Measurements from ENCODE around the gene PITPNC1.

The PITPNC1 gene

GRCh38 chr17:67435786-67436185 lies 58.7 kb downstream of the PITPNC1 start:
- no peak for DNase-seq

- no peak for DNase-seq
These were observed 59.2 kb downstream of the PITPNC1 start for GRCh38 chr17:67436233-67436632.

DNA sequence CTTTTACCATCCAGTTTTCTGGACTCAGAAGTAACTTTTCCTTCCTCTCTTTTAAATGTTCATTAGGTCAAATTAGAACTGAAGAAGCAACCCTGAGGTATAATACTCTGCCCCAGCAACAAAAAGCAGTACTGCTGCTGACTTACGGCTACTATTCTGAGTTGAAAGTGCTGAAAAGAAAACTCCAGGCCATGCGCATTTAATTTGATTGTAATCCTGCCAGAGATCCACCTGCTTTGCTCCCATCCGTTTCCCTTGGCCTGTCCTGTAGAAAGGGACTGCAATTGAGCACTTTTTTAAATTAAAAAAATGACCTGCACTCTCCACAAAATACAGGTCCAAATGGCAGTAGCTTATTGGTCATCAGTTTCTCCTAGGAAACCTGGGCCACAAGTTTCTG lies 61.6 kb downstream of the PITPNC1 start:
- DNase-seq, result no peak

DNA sequence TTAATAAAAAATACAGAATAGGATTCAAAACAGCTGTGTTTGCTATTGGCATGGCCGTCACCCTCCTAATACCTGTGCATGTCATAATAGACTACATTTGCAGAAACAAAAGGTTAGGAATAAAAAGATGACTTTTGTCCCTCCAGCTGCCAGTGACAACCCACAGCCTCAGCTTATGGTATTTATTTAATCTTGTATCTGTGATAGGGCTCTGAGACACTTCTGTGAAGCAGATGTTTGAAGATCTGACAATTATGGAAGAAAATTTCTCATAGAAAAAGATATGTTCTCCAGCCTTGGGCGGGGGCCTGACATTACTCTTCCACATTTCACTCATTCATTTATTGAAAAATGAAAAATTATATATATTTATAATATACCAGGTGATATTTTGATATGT lies 62.2 kb downstream of the PITPNC1 start:
- DNase-seq, result no peak

DNA sequence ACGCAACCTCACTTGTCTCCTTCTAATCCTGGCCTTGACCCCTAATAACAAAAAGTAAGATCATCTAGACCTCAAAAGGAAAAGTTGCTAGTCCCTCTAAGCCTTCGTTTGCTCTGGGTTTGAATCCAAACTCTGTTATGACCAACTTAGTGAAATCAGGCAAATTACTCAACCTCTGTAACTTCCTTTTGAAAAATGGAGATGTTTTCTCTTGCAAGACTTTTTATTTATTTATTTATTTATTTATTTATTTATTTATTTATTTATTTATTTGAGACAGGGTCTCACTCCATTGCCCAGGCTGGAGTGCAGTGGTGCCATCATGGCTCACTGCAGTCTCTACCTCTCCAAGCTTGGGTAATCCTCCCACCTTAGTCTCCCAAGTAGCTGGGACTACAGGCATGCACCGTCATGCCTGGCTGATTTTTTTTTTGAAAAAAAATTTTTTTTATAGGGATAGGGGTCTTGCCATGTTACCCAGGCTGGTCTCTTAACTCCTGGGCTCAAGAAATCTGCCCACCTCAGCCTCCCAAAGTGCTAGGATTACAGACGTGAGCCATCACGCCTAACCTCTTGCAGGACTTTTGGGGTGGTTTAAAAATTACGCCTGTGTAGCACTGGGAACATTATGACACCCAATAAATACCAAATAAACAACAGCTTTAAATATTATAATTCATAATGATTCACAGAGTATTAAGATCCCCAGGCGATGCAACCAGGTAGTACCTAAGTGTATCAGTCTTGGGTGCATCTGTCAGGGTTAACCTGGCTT lies 63.4 kb downstream of the PITPNC1 start:
- DNase-seq, result no peak

GRCh38 chr17:67441052-67441895 lies 64.2 kb downstream of the PITPNC1 start:
- no peak for DNase-seq

GRCh38 chr17:67441896-67442219 lies 64.8 kb downstream of the PITPNC1 start:
- no peak for DNase-seq

DNA sequence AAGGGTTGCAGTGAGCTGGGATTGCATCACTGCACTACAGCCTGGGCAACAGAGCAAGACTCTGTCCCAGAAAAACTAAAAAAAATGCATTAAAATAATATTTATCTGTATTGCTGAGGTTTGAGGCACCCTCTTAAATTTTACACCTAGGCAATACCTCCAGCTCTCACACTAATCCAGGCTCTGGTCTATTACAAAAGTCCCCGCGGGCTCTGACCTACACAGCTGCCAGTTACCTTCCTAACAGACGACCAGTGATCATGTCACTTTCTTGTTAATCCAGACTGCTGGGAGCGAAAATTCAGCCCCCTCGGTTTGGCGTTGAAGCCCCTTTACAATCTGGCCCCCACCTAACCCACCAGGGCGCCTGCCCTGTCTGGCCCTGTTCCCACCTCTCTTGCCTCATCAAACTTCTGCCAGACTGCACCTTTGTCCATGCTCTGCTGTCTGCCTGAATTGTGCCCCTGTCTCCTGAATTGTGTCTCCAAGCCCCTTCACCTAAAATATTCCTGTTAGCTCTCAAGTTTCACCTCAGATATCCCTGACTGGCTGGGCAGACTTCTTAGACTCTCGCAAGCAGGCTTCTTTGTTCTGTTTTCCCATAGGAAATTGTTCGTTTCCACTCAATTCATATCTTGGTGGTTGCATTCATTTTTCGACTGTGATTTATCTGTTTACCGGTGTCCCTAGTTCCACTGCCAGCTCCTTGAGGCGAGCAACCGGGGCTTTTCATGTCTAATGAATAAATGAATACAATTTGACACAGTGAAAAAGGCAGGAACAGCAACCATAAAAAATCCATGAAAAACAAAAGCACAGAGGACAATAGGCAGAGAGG lies 65.9 kb downstream of the PITPNC1 start:
- DNase-seq, result no peak

GRCh38 chr17:67443931-67444595 lies 67.0 kb downstream of the PITPNC1 start:
- DNase-seq, result no peak

DNA sequence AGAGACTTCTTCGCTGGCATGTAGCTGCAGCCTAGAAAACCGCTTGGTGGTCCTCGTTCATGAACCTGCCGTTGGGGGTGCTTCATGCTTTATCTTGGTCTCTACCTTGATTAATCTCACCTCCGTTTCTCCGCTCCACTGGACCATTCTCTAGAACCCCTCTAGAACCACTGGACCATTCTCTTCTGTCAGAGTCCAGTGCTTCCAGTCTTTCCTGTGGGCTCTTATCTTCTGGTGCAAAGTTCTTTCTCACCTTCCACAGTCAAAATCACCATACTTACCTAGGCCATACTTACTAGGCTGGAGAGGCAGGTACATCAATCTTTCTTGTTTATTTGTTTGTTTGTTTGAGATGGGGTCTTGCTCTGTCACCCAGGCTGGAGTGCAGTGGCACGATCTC lies 71.4 kb downstream of the PITPNC1 start:
- DNase-seq, result no peak

- no peak for DNase-seq
These were observed 72.0 kb downstream of the PITPNC1 start for GRCh38 chr17:67449065-67449464.

DNA sequence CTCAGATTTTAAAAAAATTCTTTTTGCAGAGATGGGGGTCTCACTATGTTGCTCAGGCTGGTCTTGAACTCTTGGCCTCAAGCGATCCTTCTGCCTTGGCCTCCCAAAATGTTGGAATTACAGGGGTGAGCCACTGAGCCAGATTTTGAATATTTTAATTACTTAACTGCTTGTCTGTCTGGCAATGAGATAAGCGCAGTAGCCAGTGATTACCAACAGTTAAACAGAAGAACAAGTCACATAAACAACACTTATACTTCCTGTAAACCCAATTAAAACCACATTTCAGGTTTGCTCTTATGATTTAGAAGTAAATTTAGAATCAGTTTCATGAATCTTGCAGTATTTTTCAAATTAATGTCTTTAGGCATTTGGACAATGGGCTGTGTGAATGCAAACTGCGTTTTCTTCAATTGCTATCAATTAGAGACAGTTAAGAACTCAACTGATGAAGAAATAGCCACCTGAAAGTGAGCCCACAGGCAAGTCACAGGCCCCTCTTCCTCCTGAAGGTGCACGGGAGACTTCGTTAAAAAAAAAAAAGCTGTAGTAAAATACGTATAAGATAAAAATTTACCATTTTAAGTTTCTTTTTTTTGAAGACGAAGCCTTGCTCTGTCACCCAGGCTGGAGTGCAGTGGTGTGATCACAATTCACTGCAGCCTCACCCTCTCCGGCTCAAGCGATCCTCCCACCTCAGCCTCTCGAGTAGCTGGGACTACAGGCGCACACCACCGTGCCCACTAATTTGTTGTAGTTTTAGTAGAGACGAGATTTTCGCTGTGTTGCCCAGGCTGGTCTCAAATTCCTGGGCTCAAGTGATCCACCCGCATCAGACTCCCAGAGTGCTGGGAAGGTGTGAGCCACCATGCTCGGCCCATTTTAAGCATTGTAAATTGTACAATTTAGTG lies 73.0 kb downstream of the PITPNC1 start:
- DNase-seq, result no peak

DNA sequence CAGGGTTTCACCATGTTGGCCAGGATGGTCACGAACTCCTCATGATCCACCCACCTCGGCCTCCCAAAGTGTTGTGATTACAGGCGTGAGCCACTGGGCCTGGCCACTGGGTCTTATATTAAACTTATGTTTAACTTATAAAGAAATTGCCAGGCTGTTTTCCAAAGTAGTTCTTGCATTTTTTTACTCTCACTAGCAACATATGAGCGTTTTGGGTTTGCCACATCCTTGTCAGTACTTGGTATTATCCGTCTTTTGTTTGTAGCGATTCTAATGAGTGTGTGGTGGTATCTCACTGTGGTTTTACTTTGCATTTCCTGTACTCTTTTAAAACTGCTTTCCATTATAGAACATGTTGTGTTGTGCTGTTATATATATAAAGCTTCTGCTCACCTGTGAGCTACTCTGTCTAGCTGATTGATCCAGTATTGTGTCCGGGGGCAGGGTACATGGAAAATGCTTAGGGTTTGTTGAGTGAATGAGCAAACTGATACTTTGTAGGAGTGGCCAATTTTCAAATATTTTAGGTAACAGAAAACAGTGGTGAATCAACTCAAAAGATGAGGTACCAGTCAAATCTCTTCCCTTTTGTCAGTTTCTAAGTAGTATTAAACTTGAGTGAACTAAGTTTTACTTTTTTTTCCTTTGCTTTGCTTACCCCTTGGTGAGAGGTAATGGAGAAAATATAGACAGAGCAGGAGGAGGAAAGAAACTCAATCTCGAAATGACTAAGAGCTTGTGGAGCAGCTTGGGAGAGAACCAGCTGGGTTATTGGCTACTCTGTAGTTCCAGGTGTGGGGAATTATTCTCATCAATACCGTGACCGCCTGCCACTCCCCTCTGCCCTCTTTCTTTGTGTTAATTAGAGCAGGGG lies 75.8 kb downstream of the PITPNC1 start:
- no peak for DNase-seq

DNA sequence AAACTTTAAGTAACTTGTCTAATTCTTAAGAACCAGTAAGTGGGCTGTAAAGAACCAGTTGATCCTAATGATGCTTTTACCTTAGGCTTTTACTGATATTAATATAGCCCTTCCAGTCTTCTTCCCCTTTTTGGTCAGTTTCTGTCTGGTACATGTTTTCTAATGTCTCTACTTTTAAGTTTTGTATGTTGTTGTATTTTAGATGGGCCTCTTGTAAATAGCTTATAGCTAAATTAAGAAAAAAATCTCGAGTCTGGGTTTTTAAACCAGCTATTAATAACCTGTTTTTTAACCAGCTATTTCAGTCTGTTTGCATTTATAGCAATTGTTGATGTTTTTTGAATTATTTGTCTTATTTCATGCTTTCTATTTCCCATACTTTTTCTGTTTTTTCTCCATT lies 79.0 kb downstream of the PITPNC1 start:
- no peak for DNase-seq

DNA sequence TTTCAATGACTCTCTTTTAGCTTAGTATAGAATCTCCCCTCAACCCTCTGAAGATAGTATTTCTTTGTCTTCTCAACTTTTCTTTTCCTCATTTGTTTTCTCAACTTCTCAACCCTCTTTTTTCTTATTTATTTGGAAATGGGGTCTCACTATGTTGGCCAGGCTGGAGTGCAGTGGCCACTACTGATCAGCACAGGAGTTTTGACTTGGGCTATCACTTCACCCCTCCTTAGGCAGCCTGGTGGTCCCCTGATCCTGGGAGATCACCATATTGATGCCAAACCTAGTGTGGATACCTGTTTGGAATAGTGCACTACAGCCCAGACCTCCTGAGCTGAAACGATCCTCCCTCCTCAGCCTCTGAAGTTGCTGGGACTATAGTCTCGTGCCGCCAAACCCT lies 79.8 kb downstream of the PITPNC1 start:
- DNase-seq, result no peak

DNA sequence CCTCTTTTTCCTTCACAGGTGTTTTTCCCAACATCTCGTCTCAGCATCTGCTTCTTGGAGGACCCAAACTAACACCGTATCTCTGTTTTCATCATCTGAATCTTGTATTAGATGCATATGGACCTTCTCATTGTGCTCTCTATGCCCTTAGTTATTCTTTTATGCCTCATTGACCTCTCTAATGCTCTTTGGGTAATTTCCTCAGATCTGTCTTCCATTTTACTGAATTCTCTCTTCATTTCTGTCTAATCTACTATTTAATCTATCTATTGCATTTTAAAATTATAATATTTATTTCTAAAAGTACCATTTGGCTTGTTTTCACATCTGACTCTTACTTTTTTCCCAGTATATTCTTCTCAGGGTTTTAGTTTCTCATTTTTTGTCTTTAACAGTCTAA lies 81.1 kb downstream of the PITPNC1 start:
- no peak for DNase-seq

DNA sequence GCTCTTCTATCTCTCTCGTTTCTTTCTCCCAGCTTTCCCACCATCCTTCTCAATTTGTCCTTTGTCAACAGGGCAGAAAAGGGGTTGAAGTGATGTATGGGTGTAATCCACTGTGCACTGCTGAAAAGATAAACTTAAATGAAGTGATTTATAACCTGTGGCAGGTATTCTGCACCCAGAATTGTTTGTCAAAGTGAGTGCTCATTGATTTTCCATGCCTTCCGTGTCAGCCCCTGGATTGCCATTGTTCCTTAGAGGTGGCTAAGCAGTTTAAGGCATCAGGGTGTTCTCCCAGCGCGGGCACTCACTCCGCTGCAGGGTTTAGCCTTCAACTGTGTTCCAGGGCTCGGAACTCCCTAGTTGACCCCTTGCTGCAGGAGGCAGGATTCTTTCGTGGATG lies 82.9 kb downstream of the PITPNC1 start:
- DNase-seq, result peak; percentile 18

DNA sequence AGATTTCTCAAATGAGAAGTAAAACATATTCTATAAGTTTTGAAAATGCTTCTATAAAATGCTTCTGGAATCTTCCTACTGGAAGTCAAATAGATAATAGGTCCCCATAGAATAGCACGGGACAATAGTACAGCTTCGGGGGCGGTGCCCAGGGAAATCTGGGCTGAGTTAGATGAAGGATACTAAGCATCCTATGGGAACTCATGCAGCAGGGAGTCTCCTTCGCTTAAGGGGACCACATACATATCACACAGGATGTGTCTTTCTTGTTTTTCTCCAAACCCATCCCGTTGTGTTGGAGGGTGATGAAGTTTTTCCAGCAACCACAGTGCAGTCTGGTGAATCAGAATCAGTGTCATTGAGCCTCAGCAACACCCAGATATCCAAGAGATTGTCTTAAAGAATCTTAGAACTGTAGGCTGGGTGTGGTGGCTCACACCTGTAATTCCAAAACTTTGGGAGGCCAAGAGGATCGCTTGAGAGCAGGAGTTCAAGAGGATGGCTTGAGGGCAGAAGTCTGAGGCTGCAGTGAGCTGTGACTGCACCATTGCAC lies 84.2 kb downstream of the PITPNC1 start:
- no peak for DNase-seq

GRCh38 chr17:67461876-67462275 lies 84.8 kb downstream of the PITPNC1 start:
- no peak for DNase-seq

DNA sequence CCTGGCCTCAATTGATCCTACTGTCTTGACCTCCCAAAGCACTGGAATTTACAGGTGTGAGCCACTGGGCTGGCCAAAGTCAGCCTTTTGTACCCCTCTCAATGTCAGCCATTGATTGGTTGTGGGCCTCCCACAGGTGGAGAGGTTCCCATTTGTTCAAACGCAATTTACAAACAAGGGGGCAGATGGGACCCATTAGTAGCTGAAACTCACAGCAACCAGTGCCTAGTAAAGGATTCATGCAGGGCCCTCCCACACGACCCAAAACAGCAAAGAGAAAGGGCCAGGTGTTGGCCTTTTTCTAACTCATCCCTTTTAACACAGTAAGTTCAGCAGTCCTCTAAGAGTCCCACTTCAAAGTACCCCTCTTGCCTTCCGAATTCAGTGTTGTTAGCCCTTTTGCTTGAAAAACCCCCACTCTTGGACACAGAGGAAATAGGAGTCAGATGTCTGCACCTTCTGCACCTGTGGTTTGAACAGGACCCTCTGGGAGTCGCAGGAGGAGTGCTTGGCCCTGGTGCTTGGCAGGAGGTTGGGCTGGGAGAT lies 89.2 kb downstream of the PITPNC1 start:
- no peak for DNase-seq

Measured in NCI-H345 (cell line).